H1 (cell line): Measurements from ENCODE around the gene SERAC1. TPM values are rescaled to one million over a fixed set of nuclear protein-coding genes. Genes with fewer than 3 reads are reported as not detected.

Experiments
- CTCF ChIA-PET: fragments of 300-600 bp; sonication (Branson Sonifier 250); formaldehyde crosslinking; loops from one replicate; lab custom pipeline; 2021; ENCODE audit not compliant: partially characterized antibody; lab: Charles Lee
- POLR2A ChIA-PET: fragments of 300-600 bp; sonication (Branson Sonifier 250); formaldehyde crosslinking; loops from one replicate; lab custom pipeline; 2021; ENCODE audit warnings: inconsistent platforms; ENCODE audit not compliant: partially characterized antibody; lab: Charles Lee
- DNase-seq, 2 experiments: peaks; one replicate each; pipeline versions ENCODE4 v3.0.0 to v3.0.0-alpha.2; 2010 to 2022; ENCODE audit warnings: low spot score in 2 of 2, low read depth in 1 of 2, mixed read lengths in 1 of 2
- FAIRE-seq: peaks from 2 replicates; lab custom pipeline; 2011; peaks lifted over from hg19 to GRCh38; lab: Jason Lieb, UNC
- H2AFZ ChIP-seq: 2 replicates; pipeline ENCODE4 v1.8.1; 2012; ENCODE audit warnings: low read length, inconsistent platforms
- H2AK5ac ChIP-seq: 2 replicates; pipeline ENCODE4 v1.6.1; 2013; ENCODE audit warnings: low read depth, low read length
- H2BK120ac ChIP-seq: replicated peaks from 2 replicates; pipeline ENCODE3; 2013; ENCODE audit warnings: low read depth, low read length, inconsistent platforms
- H2BK12ac ChIP-seq: 2 replicates; pipeline ENCODE4 v1.6.1; 2013; ENCODE audit warnings: low read depth, low read length
- H2BK15ac ChIP-seq: 2 replicates; pipeline ENCODE4 v1.6.1; 2013; ENCODE audit warnings: low read length
- H2BK20ac ChIP-seq: 2 replicates; pipeline ENCODE4 v1.6.1; 2013; ENCODE audit warnings: low read length
- H2BK5ac ChIP-seq: 2 replicates; pipeline ENCODE4 v1.6.1; 2013; ENCODE audit warnings: low read depth, low read length
- H3K14ac ChIP-seq: 2 replicates; pipeline ENCODE4 v1.6.1; 2013; ENCODE audit warnings: inconsistent platforms; ENCODE audit not compliant: insufficient read length
- H3K18ac ChIP-seq: 2 replicates; pipeline ENCODE4 v1.6.1; 2013; ENCODE audit warnings: low read length; ENCODE audit errors: extremely low read depth
- H3K23ac ChIP-seq: 2 replicates; pipeline ENCODE4 v1.6.1; 2013; ENCODE audit warnings: inconsistent platforms; ENCODE audit not compliant: insufficient read length
- H3K23me2 ChIP-seq: 2 replicates; pipeline ENCODE4 v1.6.1; 2013; ENCODE audit warnings: low read depth, low read length
- H3K27ac ChIP-seq: 2 replicates; pipeline ENCODE4 v1.6.1; 2011; ENCODE audit warnings: low read depth, low read length, inconsistent platforms
- H3K27me3 ChIP-seq, 4 experiments: replicated peaks in 1 of 4; 1 replicate in 1 of 4; 2 replicates in 3 of 4; pipeline versions ENCODE4 v1.6.1 to v1.8.1; 2011 to 2013; ENCODE audit warnings: low read length in 3 of 4, mild to moderate bottlenecking in 3 of 4, inconsistent platforms in 2 of 4, mixed read lengths in 2 of 4, moderate library complexity in 1 of 4; ENCODE audit not compliant: control insufficient read depth in 3 of 4, insufficient read depth in 3 of 4; ENCODE audit errors: extremely low read depth in 1 of 4
- H3K36me3 ChIP-seq, 4 experiments: 2 replicates each; pipeline versions ENCODE4 v1.6.1 to v1.8.1; 2011 to 2013; ENCODE audit warnings: mild to moderate bottlenecking in 4 of 4, low read length in 3 of 4, moderate library complexity in 2 of 4, control low read depth in 1 of 4, inconsistent platforms in 1 of 4; ENCODE audit not compliant: insufficient read depth in 4 of 4, control insufficient read depth in 2 of 4
- H3K4ac ChIP-seq: replicated peaks from 2 replicates; pipeline ENCODE3; 2013; ENCODE audit warnings: low read length, low read depth, mixed read lengths, inconsistent platforms; ENCODE audit not compliant: insufficient read length
- H3K4me1 ChIP-seq, 4 experiments: replicated peaks in 1 of 4; 1 replicate in 1 of 4; 2 replicates in 3 of 4; pipeline versions ENCODE4 v1.6.1 to v1.8.1; 2011 to 2013; ENCODE audit warnings: low read length in 3 of 4, inconsistent platforms in 2 of 4, mixed read lengths in 1 of 4; ENCODE audit not compliant: insufficient read depth in 4 of 4, control insufficient read depth in 3 of 4
- H3K4me2 ChIP-seq, 2 experiments: 2 replicates each; pipeline versions ENCODE4 v1.6.1 to v1.8.1; 2011 to 2013; ENCODE audit warnings: low read depth in 2 of 2, low read length in 2 of 2, control low read depth in 1 of 2, inconsistent platforms in 1 of 2, mild to moderate bottlenecking in 1 of 2; ENCODE audit not compliant: insufficient read depth in 1 of 2
- H3K4me3 ChIP-seq, 4 experiments: fragments of 200-600, 300-600 bp in 1 of 4; sonication (generic), shearing (Covaris generic), sonication (Bioruptor Twin) in 1 of 4; 2 replicates each; pipeline versions ENCODE4 v1.5.1 to v1.8.1; 2011 to 2016; ENCODE audit warnings: low read length in 4 of 4, low read depth in 3 of 4, control low read depth in 2 of 4, inconsistent platforms in 2 of 4, mild to moderate bottlenecking in 2 of 4, mixed read lengths in 1 of 4, moderate library complexity in 1 of 4; ENCODE audit not compliant: insufficient read depth in 2 of 4; ENCODE audit errors: extremely low read depth in 1 of 4
- H3K56ac ChIP-seq: replicated peaks from 2 replicates; pipeline ENCODE3; 2013; ENCODE audit warnings: low read depth, mild to moderate bottlenecking, mixed read lengths, low read length, inconsistent platforms; ENCODE audit not compliant: insufficient read length
- H3K79me1 ChIP-seq: 2 replicates; pipeline ENCODE4 v1.6.1; 2013; ENCODE audit warnings: low read depth, low read length, control low read depth
- H3K79me2 ChIP-seq, 2 experiments: 2 replicates each; pipeline versions ENCODE4 v1.6.1 to v1.8.1; 2012 to 2013; ENCODE audit warnings: low read length in 2 of 2, mild to moderate bottlenecking in 2 of 2, inconsistent platforms in 1 of 2; ENCODE audit not compliant: insufficient read depth in 2 of 2, control insufficient read depth in 1 of 2
- H3K9ac ChIP-seq, 4 experiments: replicated peaks in 1 of 4; 1 replicate in 1 of 4; 2 replicates in 3 of 4; pipeline versions ENCODE4 v1.6.1 to v1.8.1; 2011 to 2013; ENCODE audit warnings: low read depth in 3 of 4, low read length in 3 of 4, control low read depth in 2 of 4, mild to moderate bottlenecking in 2 of 4, moderate library complexity in 2 of 4, inconsistent platforms in 1 of 4; ENCODE audit errors: extremely low read depth in 1 of 4
- H3K9me3 ChIP-seq, 2 experiments: 2 replicates each; pipeline versions ENCODE4 v1.6.1 to v1.8.1; 2012 to 2013; ENCODE audit warnings: mild to moderate bottlenecking in 2 of 2, moderate library complexity in 2 of 2, control low read depth in 1 of 2, inconsistent platforms in 1 of 2, low read depth in 1 of 2, low read length in 1 of 2, mixed read lengths in 1 of 2; ENCODE audit not compliant: insufficient read depth in 2 of 2
- H4K20me1 ChIP-seq, 2 experiments: replicated peaks in 1 of 2; 2 replicates each; pipeline versions ENCODE3 to v1.8.1; 2011 to 2013; ENCODE audit warnings: inconsistent platforms in 2 of 2, low read length in 2 of 2, mild to moderate bottlenecking in 1 of 2; ENCODE audit not compliant: insufficient read depth in 2 of 2, control insufficient read depth in 1 of 2
- H4K5ac ChIP-seq: 2 replicates; pipeline ENCODE4 v1.6.1; 2013; ENCODE audit warnings: low read length, low read depth, mixed read lengths, inconsistent platforms; ENCODE audit not compliant: insufficient read length
- H4K8ac ChIP-seq: 2 replicates; pipeline ENCODE4 v1.8.0; 2013; ENCODE audit warnings: mild to moderate bottlenecking, moderate library complexity, low read length, inconsistent platforms; ENCODE audit not compliant: insufficient read depth; ENCODE audit errors: extremely low read depth
- H4K91ac ChIP-seq: replicated peaks from 2 replicates; pipeline ENCODE3; 2013; ENCODE audit warnings: low read length, mixed read lengths, inconsistent platforms; ENCODE audit not compliant: insufficient read length
- CBX5 ChIP-seq: fragments of 300-800, 300-1000 bp; sonication (generic); IDR thresholded peaks from 2 replicates; pipeline ENCODE4 v1.7.1; 2016; ENCODE audit warnings: antibody characterized with exemption, low read length, low read depth
- CTCF ChIP-seq, 3 experiments: IDR thresholded peaks; 1 replicate in 2 of 3; 2 replicates in 1 of 3; pipeline versions ENCODE4 v1.5.1 to v1.6.1; 2011; ENCODE audit warnings: low read length in 3 of 3, mild to moderate bottlenecking in 3 of 3, inconsistent platforms in 2 of 3, low read depth in 1 of 3, moderate library complexity in 1 of 3; ENCODE audit not compliant: insufficient read depth in 1 of 3; ENCODE audit errors: control extremely low read depth in 1 of 3
- EGR1 ChIP-seq: IDR thresholded peaks from 2 replicates; pipeline ENCODE4 v1.6.1; 2011; ENCODE audit warnings: low read depth, low read length, borderline replicate concordance
- FOSL1 ChIP-seq: IDR thresholded peaks from 2 replicates; pipeline ENCODE4 v1.6.1; 2011; ENCODE audit warnings: mild to moderate bottlenecking, low read depth, low read length, moderate library complexity; ENCODE audit not compliant: insufficient read depth
- GTF2F1 ChIP-seq: IDR thresholded peaks from 2 replicates; pipeline ENCODE4 v1.6.1; 2012; ENCODE audit warnings: low read depth, low read length, improper control_type of control experiment, borderline replicate concordance
- HDAC2 ChIP-seq, 2 experiments: fragments of 300-600 bp in 1 of 2; sonication (generic) in 1 of 2; IDR thresholded peaks; 2 replicates each; pipeline ENCODE4 v1.6.1; 2011 to 2012; ENCODE audit warnings: low read depth in 2 of 2, low read length in 2 of 2, mild to moderate bottlenecking in 2 of 2, moderate library complexity in 2 of 2, borderline replicate concordance in 1 of 2, inconsistent platforms in 1 of 2
- PHF8 ChIP-seq: fragments of 200-600 bp; sonication (generic); conservative IDR thresholded peaks from 2 replicates; pipeline ENCODE4 v1.7.1; 2012; ENCODE audit warnings: low read depth, mild to moderate bottlenecking, inconsistent platforms, low read length, moderate library complexity
- POU5F1 ChIP-seq: IDR thresholded peaks from 2 replicates; pipeline ENCODE4 v1.6.1; 2011; ENCODE audit warnings: low read depth, mild to moderate bottlenecking, low read length, moderate library complexity
- RAD21 ChIP-seq, 2 experiments: IDR thresholded peaks in 1 of 2; conservative IDR thresholded peaks in 1 of 2; 2 replicates each; pipeline ENCODE4 v1.6.1; 2011; ENCODE audit warnings: low read depth in 2 of 2, low read length in 2 of 2, improper control_type of control experiment in 1 of 2, inconsistent platforms in 1 of 2, mild to moderate bottlenecking in 1 of 2, moderate library complexity in 1 of 2
- WGBS, 2 experiments: shearing (Covaris generic) in 1 of 2; methylation state at CpG; one replicate each; pipeline versions ENCODE4 v1.1.6 to v1.1.7; 2013 to 2015; ENCODE audit warnings: low lambda C conversion rate in 2 of 2, mixed read lengths in 2 of 2, inconsistent platforms in 1 of 2, low coverage in 1 of 2, missing lambda C conversion rate in 1 of 2; ENCODE audit not compliant: insufficient replicate concordance in 2 of 2, insufficient coverage in 1 of 2, insufficient read length in 1 of 2; ENCODE audit errors: extremely low coverage in 1 of 2, missing lambda C conversion rate in 1 of 2; 5-methylcytosine and 5-hydroxymethylcytosine counted together
- polyA plus RNA-seq, 7 experiments: library from polyadenylated mRNA; depleted of rRNA in 3 of 7; stranded (reverse) in 5 of 7; unstranded in 2 of 7; fragments of >200 nt in 5 of 7; fragments of 200-250 nt in 2 of 7; gene quantifications; 1 replicate in 5 of 7; 2 replicates in 1 of 7; 4 replicates in 1 of 7; pipeline versions ENCODE4 v1.2.1 to v1.2.3, GENCODE V29; 2011 to 2013; ENCODE audit warnings: missing spikeins in 2 of 7, mixed read lengths in 2 of 7
- total RNA-seq: library from RNA; stranded (reverse); fragmentation: NEBNext Ultra II Directional; extraction: Animal tissue kit (Norgen Biotek cat#: 25700); gene quantifications from 2 replicates; pipeline ENCODE4 v1.2.1, GENCODE V29; 2021

The SERAC1 gene
- total and polyA plus RNA-seq, 2 of the 8 experiments (the other 6 are each of a cell fraction or from before 2014, with no cell fraction given): 7.3 to 9.0 TPM

- no peak overlapping the region for H3K4me3 ChIP-seq
- CTCF ChIA-PET: interaction anchor here (0.6 to 2.3 kb wide), 49 partner anchors 9 to 477 kb away, joined by 3 to 26 read pairs (median 4); partner anchors contain the start of gene SYTL3
- H2BK120ac ChIP-seq: no peak overlapping the region
- no peak overlapping the region for H3K4ac ChIP-seq
- no peaks in the 10 kb centered on the region for H3K9me3 ChIP-seq
- H3K18ac ChIP-seq: no peak overlapping the region
- no peak overlapping the region for H3K14ac ChIP-seq
- H2BK5ac ChIP-seq: no peak overlapping the region
- no peaks in the 10 kb centered on the region for H4K20me1 ChIP-seq
- no peak overlapping the region for H3K56ac ChIP-seq
- H2AK5ac ChIP-seq: no peak overlapping the region
- WGBS, 2 experiments: 31% methylated on average over 7 of the region's 7 CpGs; no CpG with 5 or more reads in 1 of the 2 experiments
- H3K9ac ChIP-seq: no peak overlapping the region
- no peaks in the 10 kb centered on the region for H3K23me2 ChIP-seq
- no peaks in the 10 kb centered on the region for H3K36me3 ChIP-seq
- H2AFZ ChIP-seq: no peak overlapping the region
- H2BK12ac ChIP-seq: no peak overlapping the region
- no peak overlapping the region for H3K27ac ChIP-seq
- H3K4me2 ChIP-seq: no peak overlapping the region
- H4K8ac ChIP-seq: no peak overlapping the region
- no peaks in the 10 kb centered on the region for H3K79me2 ChIP-seq
- no peak overlapping the region for H2BK15ac ChIP-seq
- no peak overlapping the region for H2BK20ac ChIP-seq
- FAIRE-seq (peak; percentile 79), DNase-seq (no peak)
- H3K23ac ChIP-seq: no peak overlapping the region
- no peak overlapping the region for H4K91ac ChIP-seq
- H3K79me1 ChIP-seq: no peaks in the 10 kb centered on the region
- no peaks in the 10 kb centered on the region for H3K27me3 ChIP-seq
- no peaks in the 10 kb centered on the region for H3K4me1 ChIP-seq
- POLR2A ChIA-PET: interaction anchor here (0.9 to 1.2 kb wide), 3 partner anchors 9 to 322 kb away, joined by 3 to 4 read pairs (median 4); no protein-coding TSS in a partner anchor
- no peak overlapping the region for H4K5ac ChIP-seq
- TF ChIP-seq FOSL1 (no peak), CTCF (IDR thresholded peaks at IDR 0.05; ENCODE audit: control extremely low read depth in 1 of 3, insufficient read depth in 1 of 3, low read depth in 1 of 3, low read length in 3 of 3) (peak; percentile 38 to 86 (median 79)), GTF2F1 (no peak), CBX5 (no peak), RAD21 (IDR thresholded peaks at IDR 0.05 in 1 of 2, conservative IDR thresholded peaks at IDR 0.05 in 1 of 2; ENCODE audit: low read depth in 2 of 2, low read length in 2 of 2) (peak; percentile 93 to 94), EGR1 (no peak), HDAC2 (IDR thresholded peaks at IDR 0.05; ENCODE audit: borderline replicate concordance in 1 of 2, low read depth in 2 of 2, low read length in 2 of 2) (no peak), PHF8 (no peak), POU5F1 (no peak)
Measured at GRCh38 chr6:158213925-158214674, 46.0 kb upstream of the SERAC1 start.
